Gastroesophageal sphincter (tissue), 4 donors: Measurements from ENCODE around the gene KRTAP15-1. TPM values are rescaled to one million over a fixed set of nuclear protein-coding genes. Genes with fewer than 3 reads are reported as not detected.

ENCODE experiments used
- ATAC-seq: fragments of 150-250 bp; one replicate; pipeline ENCODE4 v1.9.1; 2016; ENCODE audit warnings: mild to moderate bottlenecking, moderate library complexity
- H3K27ac ChIP-seq, 4 donors: fragments of 200-600 bp; sonication (generic) in 3 of 4; 1 replicate in 3 of 4; 2 replicates in 1 of 4; pipeline ENCODE4 v1.5.1; 2016 to 2019
- H3K27me3 ChIP-seq: fragments of 200-600 bp; sonication (generic); one replicate; pipeline ENCODE4 v1.5.1; 2019
- H3K36me3 ChIP-seq, 2 donors: fragments of 200-600 bp; sonication (generic); one replicate each; pipeline ENCODE4 v1.5.1; 2019; ENCODE audit warnings: control low read depth in 1 of 2
- H3K4me1 ChIP-seq, 3 donors: fragments of 200-600 bp; sonication (generic); 1 replicate in 2 of 3; 2 replicates in 1 of 3; pipeline ENCODE4 v1.5.1; 2016 to 2019; ENCODE audit warnings: control low read depth in 2 of 3
- H3K4me3 ChIP-seq, 2 donors: fragments of 200-600 bp; sonication (generic); one replicate each; pipeline ENCODE4 v1.5.1; 2019; ENCODE audit warnings: mild to moderate bottlenecking in 1 of 2, moderate library complexity in 1 of 2
- H3K9me3 ChIP-seq, 3 donors: fragments of 200-600 bp; sonication (generic); one replicate each; pipeline ENCODE4 v1.5.1; 2017 to 2019; ENCODE audit warnings: control low read depth in 2 of 3
- EP300 ChIP-seq: sonication (generic); formaldehyde crosslinking; IDR thresholded peaks from one replicate; pipeline ENCODE4 v1.6.1; 2017; ENCODE audit warnings: antibody characterized with exemption, mild to moderate bottlenecking
- POLR2A ChIP-seq, 2 donors: fragments of 450-650 bp; IDR thresholded peaks; one replicate each; pipeline ENCODE4 v1.6.1; 2017; ENCODE audit warnings: antibody characterized with exemption in 2 of 2, mild to moderate bottlenecking in 2 of 2, moderate library complexity in 1 of 2
- POLR2AphosphoS5 ChIP-seq: sonication (generic); formaldehyde crosslinking; IDR thresholded peaks from one replicate; pipeline ENCODE4 v1.6.1; 2017; ENCODE audit warnings: antibody characterized with exemption
- WGBS, 2 donors: methylation state at CpG; one replicate each; pipeline ENCODE4 v1.1.5; 2018; ENCODE audit warnings: low coverage in 1 of 2; 5-methylcytosine and 5-hydroxymethylcytosine counted together
- total RNA-seq, 4 donors: library from RNA; depleted of rRNA; stranded (reverse); fragments of >200 nt; gene quantifications; one replicate each; pipeline ENCODE4 v1.1.0, GENCODE V29; 2016
- TF ChIP-seq, protein P1 (sequence below), 4 experiments: fragments of 200-600 bp in 2 of 4; fragments of 450-650 bp in 2 of 4; sonication (generic) in 1 of 4; IDR thresholded peaks; one replicate each; pipeline ENCODE4 v1.5.1; 2017 to 2019; ENCODE audit warnings: antibody characterized with exemption in 4 of 4, mild to moderate bottlenecking in 2 of 4, moderate library complexity in 2 of 4

The KRTAP15-1 gene
- total RNA-seq, 4 donors from 2014 or later = not detected

- Histone ChIP-seq H3K4me1 (no peaks in the 10 kb centered on the region), H3K4me3 (no peak overlapping the region), H3K9me3 (no peaks in the 10 kb centered on the region), H3K27ac (no peak overlapping the region), H3K36me3 (no peaks in the 10 kb centered on the region), H3K27me3 (no peaks in the 10 kb centered on the region)
- TF ChIP-seq, protein P1, sequence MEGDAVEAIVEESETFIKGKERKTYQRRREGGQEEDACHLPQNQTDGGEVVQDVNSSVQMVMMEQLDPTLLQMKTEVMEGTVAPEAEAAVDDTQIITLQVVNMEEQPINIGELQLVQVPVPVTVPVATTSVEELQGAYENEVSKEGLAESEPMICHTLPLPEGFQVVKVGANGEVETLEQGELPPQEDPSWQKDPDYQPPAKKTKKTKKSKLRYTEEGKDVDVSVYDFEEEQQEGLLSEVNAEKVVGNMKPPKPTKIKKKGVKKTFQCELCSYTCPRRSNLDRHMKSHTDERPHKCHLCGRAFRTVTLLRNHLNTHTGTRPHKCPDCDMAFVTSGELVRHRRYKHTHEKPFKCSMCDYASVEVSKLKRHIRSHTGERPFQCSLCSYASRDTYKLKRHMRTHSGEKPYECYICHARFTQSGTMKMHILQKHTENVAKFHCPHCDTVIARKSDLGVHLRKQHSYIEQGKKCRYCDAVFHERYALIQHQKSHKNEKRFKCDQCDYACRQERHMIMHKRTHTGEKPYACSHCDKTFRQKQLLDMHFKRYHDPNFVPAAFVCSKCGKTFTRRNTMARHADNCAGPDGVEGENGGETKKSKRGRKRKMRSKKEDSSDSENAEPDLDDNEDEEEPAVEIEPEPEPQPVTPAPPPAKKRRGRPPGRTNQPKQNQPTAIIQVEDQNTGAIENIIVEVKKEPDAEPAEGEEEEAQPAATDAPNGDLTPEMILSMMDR (IDR thresholded peaks at IDR 0.05) = no peak
- TF ChIP-seq POLR2AphosphoS5 (no peak), EP300 (no peak), POLR2A (IDR thresholded peaks at IDR 0.05) (no peak)
- no peak for ATAC-seq
- 42 to 67% methylated on average over 3 of the region's 3 CpGs for WGBS, 2 donors
Observed at GRCh38 chr21:30437010-30437565, 3.0 kb upstream of the KRTAP15-1 start.

DNA sequence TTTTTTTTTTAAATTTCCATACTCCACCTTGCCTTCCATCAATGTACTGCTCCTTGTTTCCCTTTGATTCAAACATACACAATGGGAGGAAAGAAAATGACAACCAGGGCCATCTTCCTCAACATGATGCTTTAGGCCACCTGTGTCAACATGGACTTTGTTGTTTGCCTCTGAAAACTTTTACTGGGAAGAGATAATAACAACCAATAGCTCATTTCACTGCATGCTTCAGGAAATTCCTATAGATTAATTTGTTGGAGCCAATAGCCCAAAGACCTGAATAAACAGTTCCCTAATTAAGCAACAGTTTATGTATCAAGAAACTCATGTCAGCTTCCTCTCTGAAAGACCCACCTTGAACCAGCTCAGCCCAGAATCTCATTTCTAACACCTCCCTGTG lies 3.2 kb downstream of the KRTAP15-1 start:
- no peaks in the 10 kb centered on the region for H3K9me3 ChIP-seq
- no peaks in the 10 kb centered on the region for H3K27me3 ChIP-seq
- H3K4me3 ChIP-seq = no peak overlapping the region
- no peak for ATAC-seq
- no peaks in the 10 kb centered on the region for H3K36me3 ChIP-seq
- H3K4me1 ChIP-seq = no peaks in the 10 kb centered on the region
- no peak overlapping the region for H3K27ac ChIP-seq
- TF ChIP-seq, protein P1 (IDR thresholded peaks at IDR 0.05) = no peak
- no peak for TF ChIP-seq POLR2A (IDR thresholded peaks at IDR 0.05)
- TF ChIP-seq EP300 = no peak
- TF ChIP-seq POLR2AphosphoS5 = no peak

DNA sequence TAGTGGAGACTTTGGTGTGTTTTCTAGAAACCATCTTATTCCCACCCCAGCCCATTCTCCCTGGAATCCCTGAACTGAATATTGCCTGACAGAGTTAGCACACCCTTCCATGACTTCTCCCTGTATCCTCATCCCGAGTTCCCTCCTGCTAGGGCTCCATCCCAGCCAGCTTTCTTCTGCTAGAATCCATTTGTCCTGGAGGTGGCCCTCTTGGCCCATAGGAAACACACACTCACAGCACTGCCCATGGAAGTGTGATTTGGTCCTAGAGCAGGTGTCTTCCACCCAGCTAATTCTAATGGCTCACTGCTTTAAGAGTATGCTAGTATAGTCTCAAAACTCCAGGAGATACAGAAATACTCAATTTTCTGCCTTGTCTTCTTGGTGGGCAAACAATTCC lies 4.1 kb downstream of the KRTAP15-1 start:
- no peak overlapping the region for H3K4me3 ChIP-seq
- H3K27ac ChIP-seq = no peak overlapping the region
- H3K9me3 ChIP-seq = no peaks in the 10 kb centered on the region
- WGBS, 2 donors = 29 to 80% methylated on average over 1 of the region's 1 CpG
- no peaks in the 10 kb centered on the region for H3K36me3 ChIP-seq
- H3K4me1 ChIP-seq = no peaks in the 10 kb centered on the region
- ATAC-seq = no peak
- TF ChIP-seq, protein P1 (IDR thresholded peaks at IDR 0.05) = no peak
- no peak for TF ChIP-seq POLR2AphosphoS5
- no peak for TF ChIP-seq EP300
- no peak for TF ChIP-seq POLR2A (IDR thresholded peaks at IDR 0.05)
- no peaks in the 10 kb centered on the region for H3K27me3 ChIP-seq

DNA sequence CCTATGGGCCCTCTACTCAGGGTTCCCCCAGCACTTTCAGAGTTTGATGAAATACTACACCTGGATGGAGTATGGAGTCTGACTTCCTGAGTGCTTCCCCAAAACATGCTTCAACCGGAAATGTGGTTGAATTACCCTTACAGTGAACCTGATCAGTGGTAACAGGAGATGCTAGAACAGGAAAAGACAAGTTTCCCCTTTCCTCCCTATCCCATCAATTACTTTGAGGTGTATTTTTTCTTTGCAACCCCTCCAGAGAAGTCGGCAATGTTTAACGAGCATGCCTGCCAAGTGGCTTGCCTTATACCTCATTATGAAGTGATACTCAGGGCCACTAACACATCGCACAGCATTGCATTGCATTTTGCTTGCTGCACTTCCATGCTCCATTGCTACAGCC lies 7.0 kb downstream of the KRTAP15-1 start:
- WGBS, 2 donors = 38 to 45% methylated on average over 4 of the region's 4 CpGs

GRCh38 chr21:30448514-30448913 lies 8.4 kb downstream of the KRTAP15-1 start:
- no peaks in the 10 kb centered on the region for H3K4me1 ChIP-seq
- H3K9me3 ChIP-seq = no peaks in the 10 kb centered on the region
- no peak overlapping the region for H3K27ac ChIP-seq
- WGBS, 2 donors = 79 to 90% methylated on average over 3 of the region's 3 CpGs
- ATAC-seq = no peak
- H3K36me3 ChIP-seq = no peaks in the 10 kb centered on the region
- TF ChIP-seq POLR2A (IDR thresholded peaks at IDR 0.05) = no peak
- TF ChIP-seq, protein P1 (IDR thresholded peaks at IDR 0.05) = no peak
- TF ChIP-seq EP300 = no peak
- no peak for TF ChIP-seq POLR2AphosphoS5
- H3K4me3 ChIP-seq = no peak overlapping the region
- no peaks in the 10 kb centered on the region for H3K27me3 ChIP-seq

More for the DNA sequence above, 7.0 kb downstream of the KRTAP15-1 start:
- H3K27me3 ChIP-seq = no peaks in the 10 kb centered on the region
- TF ChIP-seq, protein P1 (IDR thresholded peaks at IDR 0.05) = no peak
- no peak for TF ChIP-seq EP300
- TF ChIP-seq POLR2AphosphoS5 = no peak
- no peak for TF ChIP-seq POLR2A (IDR thresholded peaks at IDR 0.05)
- no peaks in the 10 kb centered on the region for H3K36me3 ChIP-seq
- ATAC-seq = no peak
- H3K4me3 ChIP-seq = no peak overlapping the region
- H3K4me1 ChIP-seq = no peaks in the 10 kb centered on the region
- no peaks in the 10 kb centered on the region for H3K9me3 ChIP-seq
- H3K27ac ChIP-seq = no peak overlapping the region
